GM23338 (cell line): ENCODE data around the gene CENPP.

Experiments
- CREB1 ChIP-seq: fragments of 250-450 bp; sonication (Bioruptor Pico); IDR thresholded peaks from 2 replicates; pipeline ENCODE4 v1.5.0; 2020; ENCODE audit warnings: low read depth, mild to moderate bottlenecking, moderate library complexity
- CTCF ChIP-seq, 2 experiments: fragments of 200-600 bp in 1 of 2; sonication (generic) in 1 of 2; conservative IDR thresholded peaks; 2 replicates each; pipeline versions ENCODE4 v1.5.1 to v1.6.1; 2016 to 2017; ENCODE audit warnings: antibody characterized with exemption in 2 of 2, low read depth in 2 of 2, mild to moderate bottlenecking in 2 of 2, moderate library complexity in 1 of 2
- ETS1 ChIP-seq: IDR thresholded peaks from 2 replicates; pipeline ENCODE4 v1.6.1; 2016; ENCODE audit warnings: antibody characterized with exemption
- EZH2 ChIP-seq: fragments of 200-600 bp; sonication (generic); IDR thresholded peaks from one replicate; pipeline ENCODE4 v1.8.0; 2017; ENCODE audit warnings: antibody characterized with exemption, mild to moderate bottlenecking, low read depth; ENCODE audit not compliant: unreplicated experiment
- EZH2phosphoT487 ChIP-seq: fragments of 200-600 bp; sonication (generic); IDR thresholded peaks from one replicate; pipeline ENCODE4 v1.8.1; 2018; ENCODE audit warnings: antibody characterized with exemption; ENCODE audit not compliant: unreplicated experiment
- POLR2AphosphoS5 ChIP-seq: IDR thresholded peaks from 2 replicates; pipeline ENCODE4 v1.6.1; 2016; ENCODE audit warnings: antibody characterized with exemption, low read depth
- ZNF462 ChIP-seq: fragments of 250-450 bp; sonication (Bioruptor Pico); IDR thresholded peaks from 2 replicates; pipeline ENCODE4 v1.5.0; 2020; ENCODE audit warnings: mild to moderate bottlenecking, moderate library complexity

- no peak for TF ChIP-seq CTCF (conservative IDR thresholded peaks at IDR 0.05; ENCODE audit: low read depth in 2 of 2)
- no peak for TF ChIP-seq POLR2AphosphoS5
- TF ChIP-seq EZH2 = no peak
- no peak for TF ChIP-seq ZNF462 (CRISPR knock-in tag)
- no peak for TF ChIP-seq ETS1
- no peak for TF ChIP-seq EZH2phosphoT487
- no peak for TF ChIP-seq CREB1 (CRISPR knock-in tag)
Measured at GRCh38 chr9:92504881-92505280, 179.1 kb downstream of the CENPP start.
